HFFc6 (cell line): ENCODE data around the gene MRPS15. TPM values are rescaled to one million over a fixed set of nuclear protein-coding genes. Genes with fewer than 3 reads are reported as not detected.

Experiments
- DNase-seq: peaks from one replicate; pipeline ENCODE4 v3.0.0-alpha.2; 2018
- H3K27ac Mint-ChIP-seq: 2 replicates; pipeline ENCODE4 v1.8.0; 2020; ENCODE audit warnings: mild to moderate bottlenecking, mixed read lengths
- H3K27me3 Mint-ChIP-seq: 2 replicates; pipeline ENCODE4 v1.8.0; 2021; ENCODE audit warnings: mild to moderate bottlenecking, moderate library complexity, mixed read lengths; ENCODE audit not compliant: insufficient read depth
- H3K36me3 Mint-ChIP-seq: 2 replicates; pipeline ENCODE4 v1.8.0; 2021; ENCODE audit warnings: low read depth, mixed read lengths
- H3K4me1 Mint-ChIP-seq: 2 replicates; pipeline ENCODE4 v1.8.0; 2020; ENCODE audit warnings: low read depth, mixed read lengths
- H3K4me3 Mint-ChIP-seq: 2 replicates; pipeline ENCODE4 v1.8.0; 2020; ENCODE audit warnings: mild to moderate bottlenecking, moderate library complexity, mixed read lengths
- H3K9me3 Mint-ChIP-seq: 2 replicates; pipeline ENCODE4 v1.8.0; 2020; ENCODE audit warnings: mild to moderate bottlenecking, mixed read lengths
- total RNA-seq, 6 experiments: library from RNA; stranded (reverse); fragmentation: NEBNext Ultra II Directional; extraction: Animal tissue kit (Norgen Biotek cat#: 25700); gene quantifications; 2 replicates in 1 of 6; 3 replicates in 5 of 6; pipeline ENCODE4 v1.2.3, GENCODE V29; 2021
- TF ChIP-seq, protein P1 (sequence below): fragments of 200-600 bp; sonication (generic); IDR thresholded peaks from 2 replicates; pipeline ENCODE4 v1.5.0; 2021; ENCODE audit warnings: antibody characterized with exemption, mild to moderate bottlenecking

The MRPS15 gene
- total RNA-seq, 6 experiments from 2014 or later, result 74.1 to 96.1 (median 88.4) TPM

DNA sequence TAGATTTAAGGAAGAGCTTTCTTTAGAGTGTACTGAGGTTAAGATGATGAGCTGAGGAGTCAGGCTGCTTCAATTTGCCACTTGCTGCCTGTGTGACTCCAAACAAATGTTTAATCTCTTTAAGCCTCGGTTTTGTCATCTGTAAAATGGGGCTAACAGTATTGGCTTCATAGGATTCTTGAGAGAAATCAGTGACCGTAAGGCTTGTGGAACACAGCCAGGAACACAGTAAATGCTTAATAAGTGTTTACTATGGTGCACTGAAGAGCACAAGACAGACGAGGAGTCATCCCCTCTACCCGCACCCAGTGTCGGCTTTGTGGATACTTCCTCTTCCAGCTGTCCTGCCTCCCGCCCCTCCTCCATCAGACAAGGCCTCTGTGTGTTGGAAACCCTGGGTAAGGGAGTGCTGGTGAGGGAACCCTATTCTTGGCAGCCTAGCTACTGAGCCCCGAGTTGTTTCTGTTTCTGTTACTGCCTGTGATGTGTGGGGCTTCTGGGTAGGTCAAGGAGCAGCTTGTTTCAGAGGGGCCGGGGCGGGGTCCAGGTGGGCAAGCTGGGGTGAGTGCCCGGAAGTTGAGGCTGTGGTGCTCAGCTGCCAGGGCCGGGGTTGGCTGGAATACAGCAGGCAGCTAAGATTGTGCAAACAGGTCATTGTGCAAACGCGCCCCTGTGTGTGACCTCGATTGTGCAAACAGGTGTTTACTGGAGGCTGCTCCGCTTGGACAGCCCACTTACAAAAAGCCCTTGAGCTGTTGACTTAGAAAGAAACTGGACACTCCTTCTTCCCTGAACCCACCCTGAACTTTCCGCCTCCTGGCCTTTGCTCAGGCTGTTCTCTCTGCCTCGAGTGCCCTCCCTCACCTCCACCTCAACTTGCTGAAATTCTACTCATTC lies 22.5 kb upstream of the MRPS15 start:
- Mint-ChIP-seq H3K4me1 (no peaks in the 10 kb centered on the region), H3K36me3 (no peaks in the 10 kb centered on the region), H3K27me3 (peaks cover 47% of the 10 kb centered on the region), H3K27ac (no peak overlapping the region), H3K4me3 (no peak overlapping the region), H3K9me3 (no peaks in the 10 kb centered on the region)
- TF ChIP-seq, protein P1, sequence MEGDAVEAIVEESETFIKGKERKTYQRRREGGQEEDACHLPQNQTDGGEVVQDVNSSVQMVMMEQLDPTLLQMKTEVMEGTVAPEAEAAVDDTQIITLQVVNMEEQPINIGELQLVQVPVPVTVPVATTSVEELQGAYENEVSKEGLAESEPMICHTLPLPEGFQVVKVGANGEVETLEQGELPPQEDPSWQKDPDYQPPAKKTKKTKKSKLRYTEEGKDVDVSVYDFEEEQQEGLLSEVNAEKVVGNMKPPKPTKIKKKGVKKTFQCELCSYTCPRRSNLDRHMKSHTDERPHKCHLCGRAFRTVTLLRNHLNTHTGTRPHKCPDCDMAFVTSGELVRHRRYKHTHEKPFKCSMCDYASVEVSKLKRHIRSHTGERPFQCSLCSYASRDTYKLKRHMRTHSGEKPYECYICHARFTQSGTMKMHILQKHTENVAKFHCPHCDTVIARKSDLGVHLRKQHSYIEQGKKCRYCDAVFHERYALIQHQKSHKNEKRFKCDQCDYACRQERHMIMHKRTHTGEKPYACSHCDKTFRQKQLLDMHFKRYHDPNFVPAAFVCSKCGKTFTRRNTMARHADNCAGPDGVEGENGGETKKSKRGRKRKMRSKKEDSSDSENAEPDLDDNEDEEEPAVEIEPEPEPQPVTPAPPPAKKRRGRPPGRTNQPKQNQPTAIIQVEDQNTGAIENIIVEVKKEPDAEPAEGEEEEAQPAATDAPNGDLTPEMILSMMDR, result no peak
- DNase-seq, result no peak

DNA sequence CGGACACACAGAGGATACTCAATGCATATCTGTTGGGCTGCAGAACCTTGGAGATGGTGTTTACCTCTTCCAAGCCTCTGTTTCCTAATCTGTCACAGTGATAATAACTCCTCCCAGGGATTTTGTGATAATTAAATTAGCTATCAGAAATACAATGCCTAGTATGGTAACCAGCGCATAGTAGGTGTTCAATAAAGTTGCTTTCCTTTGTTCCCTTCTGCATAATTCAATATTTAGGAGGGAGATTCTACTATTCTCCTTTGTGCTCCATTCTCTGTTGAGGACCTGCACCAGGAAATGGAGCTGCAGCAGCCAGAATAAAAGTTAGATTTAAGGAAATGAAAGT lies 21.9 kb upstream of the MRPS15 start:
- TF ChIP-seq, protein P1, result no peak
- no peak overlapping the region for H3K27ac Mint-ChIP-seq
- no peak overlapping the region for H3K4me3 Mint-ChIP-seq
- no peak for DNase-seq
- H3K4me1 Mint-ChIP-seq, result no peaks in the 10 kb centered on the region
- H3K36me3 Mint-ChIP-seq, result no peaks in the 10 kb centered on the region
- H3K9me3 Mint-ChIP-seq, result no peaks in the 10 kb centered on the region
- peaks cover 49% of the 10 kb centered on the region for H3K27me3 Mint-ChIP-seq

DNA sequence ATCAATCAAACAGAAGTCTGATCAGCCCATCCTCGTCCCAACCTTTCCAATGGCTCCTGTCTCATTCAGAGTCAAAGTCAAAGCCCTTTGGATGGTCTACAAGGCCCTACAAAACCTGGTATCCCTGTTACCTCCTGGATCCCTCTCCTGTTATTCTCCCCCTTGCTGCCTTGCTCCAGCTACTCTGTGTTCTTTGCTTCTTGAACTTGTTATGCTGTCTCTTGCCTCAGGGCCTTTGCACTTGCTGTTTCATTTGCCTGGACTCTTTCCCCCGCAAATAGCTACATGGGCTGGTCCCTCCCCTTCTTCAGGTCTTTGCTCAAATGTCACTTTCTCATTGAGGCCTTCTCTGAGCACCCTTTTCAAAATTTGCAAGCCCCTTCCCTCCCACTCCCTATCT lies 19.9 kb upstream of the MRPS15 start:
- no peaks in the 10 kb centered on the region for H3K36me3 Mint-ChIP-seq
- no peaks in the 10 kb centered on the region for H3K9me3 Mint-ChIP-seq
- peaks cover 49% of the 10 kb centered on the region for H3K27me3 Mint-ChIP-seq
- TF ChIP-seq, protein P1, result no peak
- H3K27ac Mint-ChIP-seq, result no peak overlapping the region
- no peak overlapping the region for H3K4me3 Mint-ChIP-seq
- H3K4me1 Mint-ChIP-seq, result peaks cover 8% of the 10 kb centered on the region
- DNase-seq, result no peak

DNA sequence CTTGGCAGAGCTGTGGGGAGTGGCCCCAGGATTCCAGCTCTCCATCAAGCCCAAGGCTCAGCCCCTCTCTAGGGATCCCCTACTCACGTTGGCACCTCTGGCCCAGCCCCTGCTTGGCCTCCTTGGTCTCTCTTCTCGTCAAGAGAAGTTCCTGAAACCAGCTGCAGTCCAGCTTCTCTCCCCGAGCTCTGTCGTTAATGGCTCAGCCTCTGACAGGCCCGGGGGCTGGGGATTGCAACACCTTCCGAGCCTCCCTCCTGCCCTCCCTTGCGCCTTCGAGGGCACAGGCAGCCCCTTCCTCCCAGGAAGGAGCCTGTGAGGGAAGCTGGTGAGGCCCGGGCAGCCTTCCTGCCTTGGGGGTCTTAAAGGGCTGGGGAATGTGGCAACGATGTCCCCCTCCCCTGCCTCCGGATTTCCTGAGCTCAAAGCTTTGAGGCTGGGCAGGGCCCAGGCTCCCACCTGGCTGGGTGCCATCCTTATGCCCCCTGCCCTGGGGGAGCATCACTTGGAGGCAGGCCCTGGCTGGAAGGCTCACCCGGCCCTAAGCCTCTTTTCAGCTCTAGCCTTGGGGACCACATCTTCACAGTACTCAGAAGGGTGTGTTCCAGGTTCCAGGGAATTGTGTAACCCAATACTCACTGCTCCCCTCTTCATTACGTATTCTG lies 18.7 kb upstream of the MRPS15 start, which contains the start of gene CSF3R:
Gene CSF3R (minus strand): TSS at position 190 of the 665 bp plus-strand sequence. CDS start 3,417 bp downstream, outside the sequence.
- Mint-ChIP-seq H3K9me3 (no peaks in the 10 kb centered on the region), H3K4me1 (peaks cover 8% of the 10 kb centered on the region), H3K27ac (no peak within 1 kb of the TSS), H3K4me3 (no peak within 1 kb of the TSS), H3K27me3 (peaks cover 43% of the 10 kb centered on the region), H3K36me3 (no peaks in the 10 kb centered on the region)
- no peak for DNase-seq
- TF ChIP-seq, protein P1, result no peak

DNA sequence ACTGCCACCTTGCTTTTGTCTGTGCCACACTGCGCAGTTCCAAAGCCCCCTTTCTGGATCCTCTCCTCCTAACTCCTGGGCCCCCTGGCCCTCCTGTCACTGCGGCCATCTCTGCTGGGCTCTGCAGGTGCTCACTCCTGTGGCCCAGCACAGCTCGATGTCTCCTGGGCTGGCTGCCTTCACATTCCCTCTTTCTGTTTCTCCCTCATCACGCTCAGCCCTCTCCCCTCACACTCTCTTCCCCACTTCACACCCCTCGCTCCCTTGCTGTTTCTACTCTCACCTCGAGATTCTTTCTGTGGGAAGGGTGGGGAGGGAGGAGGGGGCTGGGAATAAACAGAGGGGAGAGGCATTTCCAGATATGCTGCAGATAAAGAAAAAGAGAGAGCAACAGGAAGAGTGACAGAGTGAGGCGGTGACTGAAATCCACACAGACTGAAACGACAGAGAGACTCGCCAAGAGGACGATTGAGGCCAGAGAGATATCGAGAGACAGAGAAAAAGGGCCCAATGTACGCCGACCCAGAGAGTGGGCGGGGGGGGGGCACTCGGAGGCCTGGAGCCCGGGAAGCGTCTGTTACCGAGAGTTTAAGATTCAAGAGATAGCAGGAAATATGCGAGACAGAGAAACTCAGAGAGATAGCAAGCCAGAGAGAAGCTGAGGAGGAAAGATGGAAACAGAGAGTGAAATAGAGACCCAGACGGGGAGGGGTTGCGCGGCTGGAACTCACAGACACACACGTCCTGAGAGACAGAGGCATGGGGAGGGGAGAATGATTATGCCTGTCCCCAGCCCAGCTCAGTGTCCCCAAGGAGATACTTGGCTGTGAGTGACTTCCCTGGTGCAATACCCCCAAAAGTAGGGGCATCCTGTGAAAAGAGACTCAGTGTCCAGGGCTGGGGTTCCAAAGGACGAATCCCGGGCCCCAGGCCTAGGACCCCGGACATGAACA lies 17.9 kb upstream of the MRPS15 start:
- Mint-ChIP-seq H3K36me3 (no peaks in the 10 kb centered on the region), H3K4me1 (peaks cover 8% of the 10 kb centered on the region), H3K27me3 (peaks cover 36% of the 10 kb centered on the region), H3K9me3 (no peaks in the 10 kb centered on the region), H3K27ac (no peak overlapping the region), H3K4me3 (no peak overlapping the region)
- TF ChIP-seq, protein P1, result no peak
- DNase-seq, result no peak
